Measurements from ENCODE around the gene GDPGP1. TPM values are rescaled to one million over a fixed set of nuclear protein-coding genes. Genes with fewer than 3 reads are reported as not detected.
"Not testable (repeated sequence)": the region's sequence is repeated elsewhere in the genome, so short reads cannot be mapped to it uniquely, and the experiment has no call there.

GDPGP1 gene
- polyA plus RNA-seq, 2 of the 4 experiments (the other 2 are of a cell fraction), result 4.4 to 5.7 TPM

GRCh38 chr15:90259524-90259923 is 25.5 kb downstream of the GDPGP1 start:
- Histone ChIP-seq H3K4me2 (no peak overlapping the region), H3K27ac (no peak overlapping the region), H3K4me1 (peaks cover 8% of the 10 kb centered on the region), H3K4me3 (no peak overlapping the region), H3K9me3 (no peaks in the 10 kb centered on the region)
- ChIA-PET POLR2A (interaction anchor here (0.6 to 2.2 kb wide), 2 partner anchors 10 to 26 kb away, joined by 3 to 9 read pairs; partner anchors contain the start of genes CIB1 and TTLL13), CTCF (interaction anchor here (1.0 kb wide), 1 partner anchor 27 kb away, joined by 4 read pairs; no protein-coding TSS in a partner anchor)
- no peak for ATAC-seq
- WGBS (ENCODE audit: missing lambda C conversion rate), result 82% methylated on average over 5 of the region's 5 CpGs
- no peak for DNase-seq (ENCODE audit: low read depth in 1 of 2, low spot score in 1 of 2)
- no peak for TF ChIP-seq RAD21 (conservative IDR thresholded peaks at IDR 0.05 in 1 of 2, IDR thresholded peaks at IDR 0.05 in 1 of 2)
- TF ChIP-seq MAFK (IDR thresholded peaks at IDR 0.05; ENCODE audit: partially characterized antibody), result no peak
- TF ChIP-seq BHLHE40 (IDR thresholded peaks at IDR 0.05; ENCODE audit: low read depth, low read length), result no peak
- TF ChIP-seq USF2 (IDR thresholded peaks at IDR 0.05), result no peak
- TF ChIP-seq POLR2AphosphoS2 (conservative IDR thresholded peaks at IDR 0.05; ENCODE audit: low read length), result no peak
- no peak for TF ChIP-seq MAZ (IDR thresholded peaks at IDR 0.05; ENCODE audit: borderline replicate concordance, low read depth, low read length)
- TF ChIP-seq FOSL2 (IDR thresholded peaks at IDR 0.05), result no peak
- TF ChIP-seq FOSL2 (CRISPR knock-in tag; IDR thresholded peaks at IDR 0.05), result no peak
- TF ChIP-seq HDAC2 (IDR thresholded peaks at IDR 0.05), result no peak
- TF ChIP-seq ZC3H11A (IDR thresholded peaks at IDR 0.05), result no peak
- TF ChIP-seq PBX3 (IDR thresholded peaks at IDR 0.05), result no peak
- no peak for TF ChIP-seq RCOR1 (IDR thresholded peaks at IDR 0.05; ENCODE audit: low read depth, low read length)
- no peak for TF ChIP-seq TP53 (CRISPR knock-in tag; IDR thresholded peaks at IDR 0.05)
- TF ChIP-seq MYC (IDR thresholded peaks at IDR 0.05; ENCODE audit: borderline replicate concordance, low read length), result no peak
- TF ChIP-seq KDM1A (IDR thresholded peaks at IDR 0.05; ENCODE audit: low read depth), result no peak
- no peak for TF ChIP-seq ATOH8 (CRISPR knock-in tag; IDR thresholded peaks at IDR 0.05; ENCODE audit: low read depth)
- no peak for TF ChIP-seq CHD2 (IDR thresholded peaks at IDR 0.05; ENCODE audit: low read length, partially characterized antibody)
- TF ChIP-seq POLR2A (IDR thresholded peaks at IDR 0.05; ENCODE audit: low read length), result no peak
- no peak for TF ChIP-seq ELK1 (IDR thresholded peaks at IDR 0.05; ENCODE audit: low read depth, low read length)
- FAIRE-seq, result no peak

- WGBS (ENCODE audit: missing lambda C conversion rate), result 93% methylated on average over 6 of the region's 6 CpGs
- H3K4me1 ChIP-seq; FAIRE-seq; H3K4me2 ChIP-seq; DNase-seq (ENCODE audit: low read depth in 1 of 2, low spot score in 1 of 2); ATAC-seq; H3K27ac ChIP-seq; H3K9me3 ChIP-seq; H3K4me3 ChIP-seq: not testable (repeated sequence)
- POLR2A ChIA-PET, result interaction anchor here (2.2 kb wide), 1 partner anchor 11 kb away, joined by 9 read pairs; the partner anchor contains the start of gene TTLL13
- CTCF ChIA-PET, result interaction anchor here (0.7 to 2.7 kb wide), 5 partner anchors 8 to 133 kb away, joined by 4 to 14 read pairs (median 6); partner anchors contain the start of gene TTLL13
These were observed 26.7 kb downstream of the GDPGP1 start for GRCh38 chr15:90260731-90261130.

- ChIA-PET POLR2A (interaction anchor here (1.3 to 2.1 kb wide), 3 partner anchors 11 to 28 kb away, joined by 3 to 11 read pairs (median 9); partner anchors contain the start of genes CIB1, GDPGP1 and TTLL13), CTCF (interaction anchor here (0.6 to 2.7 kb wide), 10 partner anchors 9 to 432 kb away, joined by 3 to 14 read pairs (median 5); partner anchors contain the start of gene TTLL13)
- Histone ChIP-seq H3K4me2 (no peak overlapping the region), H3K4me3 (no peak overlapping the region), H3K4me1 (peaks cover 11% of the 10 kb centered on the region), H3K27ac (peak overlapping the region in 1 of 2 experiments; percentile 22; a peak in 3 of 6 replicates), H3K9me3 (no peaks in the 10 kb centered on the region)
- WGBS (ENCODE audit: missing lambda C conversion rate), result 77% methylated on average over 5 of the region's 5 CpGs
- ATAC-seq, result no peak
- FAIRE-seq, result no peak
- no peak for TF ChIP-seq ZSCAN20 (CRISPR knock-in tag; IDR thresholded peaks at IDR 0.05)
- no peak for TF ChIP-seq EHF (CRISPR knock-in tag; IDR thresholded peaks at IDR 0.05)
- no peak for TF ChIP-seq HOXA7 (CRISPR knock-in tag; IDR thresholded peaks at IDR 0.05)
- TF ChIP-seq RNF2 (IDR thresholded peaks at IDR 0.05; ENCODE audit: borderline replicate concordance, low read depth), result no peak
- no peak for TF ChIP-seq FOSB (CRISPR knock-in tag; IDR thresholded peaks at IDR 0.05)
- TF ChIP-seq SREBF2 (IDR thresholded peaks at IDR 0.05), result no peak
- TF ChIP-seq POLR2A (IDR thresholded peaks at IDR 0.05; ENCODE audit: low read length), result no peak
- TF ChIP-seq E2F6 (IDR thresholded peaks at IDR 0.05; ENCODE audit: borderline replicate concordance, low read depth), result no peak
- no peak for TF ChIP-seq JUN (IDR thresholded peaks at IDR 0.05)
- no peak for TF ChIP-seq ZNF302 (CRISPR knock-in tag; IDR thresholded peaks at IDR 0.05)
- no peak for TF ChIP-seq GATA3 (IDR thresholded peaks at IDR 0.05; ENCODE audit: borderline replicate concordance)
- TF ChIP-seq CBX2 (IDR thresholded peaks at IDR 0.05; ENCODE audit: borderline replicate concordance, low read depth), result no peak
- no peak for TF ChIP-seq EP300 (IDR thresholded peaks at IDR 0.05)
- no peak for DNase-seq (ENCODE audit: low read depth in 1 of 2, low spot score in 1 of 2)
These were observed 27.8 kb downstream of the GDPGP1 start for GRCh38 chr15:90261811-90262210.
